GM12878 (cell line): ENCODE results near the gene NCAPH2. TPM values are rescaled to one million over a fixed set of nuclear protein-coding genes. Genes with fewer than 3 reads are reported as not detected.

Experiments used
- BMI1 ChIP-seq: fragments of 450-650 bp; IDR thresholded peaks from 2 replicates; pipeline ENCODE4 v1.6.1; 2016; ENCODE audit warnings: mild to moderate bottlenecking, moderate library complexity, borderline replicate concordance
- CBX5 ChIP-seq: sonication (generic); IDR thresholded peaks from 2 replicates; pipeline ENCODE4 v1.6.1; 2016; ENCODE audit warnings: low read depth, moderate library complexity, mild to moderate bottlenecking, inconsistent platforms
- CHD4 ChIP-seq: fragments of 200-600 bp; sonication (generic); IDR thresholded peaks from 2 replicates; pipeline ENCODE4 v1.6.1; 2016; ENCODE audit warnings: mild to moderate bottlenecking
- CREB1 ChIP-seq: IDR thresholded peaks from 2 replicates; pipeline ENCODE4 v1.6.1; 2012; ENCODE audit warnings: low read depth, mild to moderate bottlenecking, inconsistent platforms
- DPF2 ChIP-seq: fragments of 450-650 bp; IDR thresholded peaks from 2 replicates; pipeline ENCODE4 v1.6.1; 2017; ENCODE audit warnings: mild to moderate bottlenecking
- IRF4 ChIP-seq: IDR thresholded peaks from 2 replicates; pipeline ENCODE4 v1.6.1; 2011; ENCODE audit warnings: low read depth, low read length
- KAT2A ChIP-seq: conservative IDR thresholded peaks from 2 replicates; pipeline ENCODE4 v1.6.1; 2011; ENCODE audit warnings: low read depth, low read length; ENCODE audit not compliant: control insufficient read depth
- KDM1A ChIP-seq: fragments of 200-600 bp; sonication (generic); IDR thresholded peaks from 2 replicates; pipeline ENCODE4 v1.6.1; 2016; ENCODE audit warnings: borderline replicate concordance
- KLF5 ChIP-seq: fragments of 450-650 bp; IDR thresholded peaks from 2 replicates; pipeline ENCODE4 v1.6.1; 2014; ENCODE audit warnings: mild to moderate bottlenecking; ENCODE audit not compliant: partially characterized antibody
- MTA3 ChIP-seq: IDR thresholded peaks from 2 replicates; pipeline ENCODE4 v1.6.1; 2012; ENCODE audit warnings: low read length, inconsistent platforms, borderline replicate concordance
- NBN ChIP-seq: fragments of 450-650 bp; IDR thresholded peaks from 2 replicates; pipeline ENCODE4 v1.6.1; 2016
- NFIC ChIP-seq: IDR thresholded peaks from 2 replicates; pipeline ENCODE4 v1.6.1; 2012; ENCODE audit warnings: low read depth, mild to moderate bottlenecking, inconsistent platforms, low read length, moderate library complexity
- NR2C1 ChIP-seq: fragments of 450-650 bp; IDR thresholded peaks from 2 replicates; pipeline ENCODE4 v1.6.1; 2017; ENCODE audit warnings: antibody characterized with exemption, mild to moderate bottlenecking, moderate library complexity
- PML ChIP-seq: IDR thresholded peaks from 2 replicates; pipeline ENCODE4 v1.6.1; 2012; ENCODE audit warnings: low read length, inconsistent platforms
- POLR2A ChIP-seq: IDR thresholded peaks from 2 replicates; pipeline ENCODE4 v1.6.1; 2011; ENCODE audit warnings: low read depth, mild to moderate bottlenecking, low read length
- RUNX3 ChIP-seq: IDR thresholded peaks from 2 replicates; pipeline ENCODE4 v1.6.1; 2012; ENCODE audit warnings: low read length, inconsistent platforms
- SP1 ChIP-seq: IDR thresholded peaks from one replicate; pipeline ENCODE4 v1.6.1; 2011; ENCODE audit warnings: low read depth, low read length
- STAT3 ChIP-seq: IDR thresholded peaks from 2 replicates; pipeline ENCODE4 v1.6.1; 2011; ENCODE audit warnings: low read depth, low read length, improper control_type of control experiment
- TARDBP ChIP-seq: IDR thresholded peaks from 2 replicates; pipeline ENCODE4 v1.6.1; 2016; ENCODE audit warnings: borderline replicate concordance
- ZNF274 ChIP-seq: IDR thresholded peaks from one replicate; pipeline ENCODE4 v1.8.0; 2011; ENCODE audit not compliant: insufficient read length, insufficient read depth
- polyA plus RNA-seq, 11 experiments: library from polyadenylated mRNA; depleted of rRNA in 4 of 11; unstranded in 6 of 11; stranded (reverse) in 5 of 11; fragments of >200 nt; fragmentation: Nextera tagmentation in 4 of 11; fragmentation: Illumina TruSeq in 1 of 11; extraction: Ambion mirVana in 4 of 11; extraction: Trizol in 1 of 11; gene quantifications; 1 replicate in 1 of 11; 2 replicates in 10 of 11; pipeline versions ENCODE4 v1.2.1 to v1.2.3, GENCODE V29; 2011 to 2016; ENCODE audit warnings: inconsistent platforms in 2 of 11, missing spikeins in 2 of 11, low read depth in 1 of 11
- total RNA-seq, 4 experiments: library from RNA; depleted of rRNA in 3 of 4; stranded (reverse); fragments of >200 nt in 3 of 4; fragmentation: Illumina TruSeq in 1 of 4; extraction: Trizol in 1 of 4; gene quantifications; 2 replicates each; pipeline versions ENCODE4 v1.2.1 to v1.2.3, GENCODE V29; 2013 to 2021
- TF ChIP-seq, protein P1 (sequence below): fragments of 450-650 bp; IDR thresholded peaks from 2 replicates; pipeline ENCODE4 v1.6.1; 2017; ENCODE audit warnings: mild to moderate bottlenecking, low read depth, inconsistent platforms; ENCODE audit not compliant: poor library complexity, severe bottlenecking
- TF ChIP-seq, protein P2 (sequence below): IDR thresholded peaks from 2 replicates; pipeline ENCODE4 v1.6.1; 2011; ENCODE audit warnings: low read depth, mild to moderate bottlenecking, low read length, moderate library complexity, borderline replicate concordance; ENCODE audit errors: extremely low read depth
- TF ChIP-seq, protein P3 (sequence below): fragments of 450-650 bp; conservative IDR thresholded peaks from 2 replicates; pipeline ENCODE4 v1.6.1; 2017; ENCODE audit warnings: mild to moderate bottlenecking, moderate library complexity
- TF ChIP-seq, protein P4 (sequence below): IDR thresholded peaks from 2 replicates; pipeline ENCODE4 v1.6.1; 2012; ENCODE audit warnings: mild to moderate bottlenecking, low read depth, low read length

Gene NCAPH2
- total and polyA plus RNA-seq, 10 of the 15 experiments (the other 5 are each of a cell fraction or from before 2014, with no cell fraction given), result 5.0 to 110 (median 59.9) TPM

DNA sequence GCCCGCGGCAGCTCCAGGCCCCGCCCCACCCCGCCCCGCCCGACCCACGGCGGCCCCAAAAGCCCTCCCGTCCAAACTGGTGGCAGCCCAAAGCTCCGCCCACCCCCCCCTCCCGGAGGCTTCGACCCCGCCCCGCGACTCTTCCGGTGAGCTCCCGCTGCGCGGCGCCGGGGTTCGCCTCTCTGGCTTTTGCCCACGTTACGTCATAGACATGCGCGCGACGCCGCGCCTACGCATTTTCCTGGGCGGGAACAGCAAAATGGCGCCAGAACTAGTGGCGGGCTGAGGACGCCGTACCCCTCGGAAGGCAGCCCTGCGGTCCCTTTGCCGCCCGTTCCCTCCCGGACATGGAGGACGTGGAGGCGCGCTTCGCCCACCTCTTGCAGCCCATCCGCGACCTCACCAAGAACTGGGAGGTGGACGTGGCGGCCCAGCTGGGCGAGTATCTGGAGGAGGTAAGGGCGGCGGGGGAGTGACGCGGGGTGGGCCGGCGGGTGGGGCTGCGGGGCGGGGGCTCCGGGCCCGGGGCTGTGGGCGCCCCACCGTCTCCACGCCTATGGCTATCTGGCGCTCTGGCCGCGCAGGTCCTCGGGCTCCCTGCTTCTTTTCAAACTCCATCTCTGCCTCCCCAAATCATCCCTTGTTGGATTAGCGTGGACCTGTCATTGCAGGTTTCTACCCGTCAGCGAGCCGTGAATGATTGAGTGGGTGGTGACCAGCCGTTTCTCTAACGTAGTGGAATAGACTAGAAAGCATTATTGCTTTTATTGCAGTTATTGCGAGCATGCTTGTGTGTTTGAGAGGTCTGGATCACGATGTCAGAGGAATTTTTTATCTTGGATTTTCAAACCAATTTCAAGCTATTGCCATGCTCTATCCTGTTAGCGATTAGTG lies at the start of gene NCAPH2 (continued):
- TF ChIP-seq IRF4, result no peak
- TF ChIP-seq KDM1A, result no peak
- TF ChIP-seq NFIC, result no peak
- TF ChIP-seq KAT2A, result no peak
- peak; percentile 100 for TF ChIP-seq CREB1
- no peak for TF ChIP-seq CBX5
- TF ChIP-seq, protein P1, sequence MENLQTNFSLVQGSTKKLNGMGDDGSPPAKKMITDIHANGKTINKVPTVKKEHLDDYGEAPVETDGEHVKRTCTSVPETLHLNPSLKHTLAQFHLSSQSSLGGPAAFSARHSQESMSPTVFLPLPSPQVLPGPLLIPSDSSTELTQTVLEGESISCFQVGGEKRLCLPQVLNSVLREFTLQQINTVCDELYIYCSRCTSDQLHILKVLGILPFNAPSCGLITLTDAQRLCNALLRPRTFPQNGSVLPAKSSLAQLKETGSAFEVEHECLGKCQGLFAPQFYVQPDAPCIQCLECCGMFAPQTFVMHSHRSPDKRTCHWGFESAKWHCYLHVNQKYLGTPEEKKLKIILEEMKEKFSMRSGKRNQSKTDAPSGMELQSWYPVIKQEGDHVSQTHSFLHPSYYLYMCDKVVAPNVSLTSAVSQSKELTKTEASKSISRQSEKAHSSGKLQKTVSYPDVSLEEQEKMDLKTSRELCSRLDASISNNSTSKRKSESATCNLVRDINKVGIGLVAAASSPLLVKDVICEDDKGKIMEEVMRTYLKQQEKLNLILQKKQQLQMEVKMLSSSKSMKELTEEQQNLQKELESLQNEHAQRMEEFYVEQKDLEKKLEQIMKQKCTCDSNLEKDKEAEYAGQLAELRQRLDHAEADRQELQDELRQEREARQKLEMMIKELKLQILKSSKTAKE, result no peak
- no peak for TF ChIP-seq ZNF274
- TF ChIP-seq KLF5, result no peak
- no peak for TF ChIP-seq MTA3
- TF ChIP-seq PML, result 0 out of 2 replicates have a peak, but pooled peaks have one; percentile 59
- peak; percentile 65; the same call in 1 of the 2 replicates for TF ChIP-seq TARDBP
- TF ChIP-seq, protein P2, sequence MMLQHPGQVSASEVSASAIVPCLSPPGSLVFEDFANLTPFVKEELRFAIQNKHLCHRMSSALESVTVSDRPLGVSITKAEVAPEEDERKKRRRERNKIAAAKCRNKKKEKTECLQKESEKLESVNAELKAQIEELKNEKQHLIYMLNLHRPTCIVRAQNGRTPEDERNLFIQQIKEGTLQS, result peak; percentile 67; the same call in 1 of the 2 replicates
- peak; percentile 45 for TF ChIP-seq NR2C1
- no peak for TF ChIP-seq DPF2
- TF ChIP-seq BMI1, result no peak
- TF ChIP-seq, protein P3, sequence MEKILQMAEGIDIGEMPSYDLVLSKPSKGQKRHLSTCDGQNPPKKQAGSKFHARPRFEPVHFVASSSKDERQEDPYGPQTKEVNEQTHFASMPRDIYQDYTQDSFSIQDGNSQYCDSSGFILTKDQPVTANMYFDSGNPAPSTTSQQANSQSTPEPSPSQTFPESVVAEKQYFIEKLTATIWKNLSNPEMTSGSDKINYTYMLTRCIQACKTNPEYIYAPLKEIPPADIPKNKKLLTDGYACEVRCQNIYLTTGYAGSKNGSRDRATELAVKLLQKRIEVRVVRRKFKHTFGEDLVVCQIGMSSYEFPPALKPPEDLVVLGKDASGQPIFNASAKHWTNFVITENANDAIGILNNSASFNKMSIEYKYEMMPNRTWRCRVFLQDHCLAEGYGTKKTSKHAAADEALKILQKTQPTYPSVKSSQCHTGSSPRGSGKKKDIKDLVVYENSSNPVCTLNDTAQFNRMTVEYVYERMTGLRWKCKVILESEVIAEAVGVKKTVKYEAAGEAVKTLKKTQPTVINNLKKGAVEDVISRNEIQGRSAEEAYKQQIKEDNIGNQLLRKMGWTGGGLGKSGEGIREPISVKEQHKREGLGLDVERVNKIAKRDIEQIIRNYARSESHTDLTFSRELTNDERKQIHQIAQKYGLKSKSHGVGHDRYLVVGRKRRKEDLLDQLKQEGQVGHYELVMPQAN, result peak; percentile 96
- TF ChIP-seq STAT3, result no peak
- TF ChIP-seq SP1, result peak; percentile 81
- no peak for TF ChIP-seq CHD4
- peak; percentile 78 for TF ChIP-seq RUNX3
- TF ChIP-seq, protein P4, sequence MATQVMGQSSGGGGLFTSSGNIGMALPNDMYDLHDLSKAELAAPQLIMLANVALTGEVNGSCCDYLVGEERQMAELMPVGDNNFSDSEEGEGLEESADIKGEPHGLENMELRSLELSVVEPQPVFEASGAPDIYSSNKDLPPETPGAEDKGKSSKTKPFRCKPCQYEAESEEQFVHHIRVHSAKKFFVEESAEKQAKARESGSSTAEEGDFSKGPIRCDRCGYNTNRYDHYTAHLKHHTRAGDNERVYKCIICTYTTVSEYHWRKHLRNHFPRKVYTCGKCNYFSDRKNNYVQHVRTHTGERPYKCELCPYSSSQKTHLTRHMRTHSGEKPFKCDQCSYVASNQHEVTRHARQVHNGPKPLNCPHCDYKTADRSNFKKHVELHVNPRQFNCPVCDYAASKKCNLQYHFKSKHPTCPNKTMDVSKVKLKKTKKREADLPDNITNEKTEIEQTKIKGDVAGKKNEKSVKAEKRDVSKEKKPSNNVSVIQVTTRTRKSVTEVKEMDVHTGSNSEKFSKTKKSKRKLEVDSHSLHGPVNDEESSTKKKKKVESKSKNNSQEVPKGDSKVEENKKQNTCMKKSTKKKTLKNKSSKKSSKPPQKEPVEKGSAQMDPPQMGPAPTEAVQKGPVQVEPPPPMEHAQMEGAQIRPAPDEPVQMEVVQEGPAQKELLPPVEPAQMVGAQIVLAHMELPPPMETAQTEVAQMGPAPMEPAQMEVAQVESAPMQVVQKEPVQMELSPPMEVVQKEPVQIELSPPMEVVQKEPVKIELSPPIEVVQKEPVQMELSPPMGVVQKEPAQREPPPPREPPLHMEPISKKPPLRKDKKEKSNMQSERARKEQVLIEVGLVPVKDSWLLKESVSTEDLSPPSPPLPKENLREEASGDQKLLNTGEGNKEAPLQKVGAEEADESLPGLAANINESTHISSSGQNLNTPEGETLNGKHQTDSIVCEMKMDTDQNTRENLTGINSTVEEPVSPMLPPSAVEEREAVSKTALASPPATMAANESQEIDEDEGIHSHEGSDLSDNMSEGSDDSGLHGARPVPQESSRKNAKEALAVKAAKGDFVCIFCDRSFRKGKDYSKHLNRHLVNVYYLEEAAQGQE, result no peak
- TF ChIP-seq NBN, result peak; percentile 93
- TF ChIP-seq POLR2A, result peak; percentile 98
